MM.1S (cell line): ENCODE data around the gene SMYD2.

Experiments
- CTCF ChIP-seq: fragments of 300-600 bp; sonication (generic); IDR thresholded peaks from 2 replicates; pipeline ENCODE4 v1.5.1; 2016; ENCODE audit warnings: antibody characterized with exemption, low read length, mixed read lengths
- EZH2phosphoT487 ChIP-seq: fragments of 300-600 bp; sonication (generic); IDR thresholded peaks from 2 replicates; pipeline ENCODE4 v1.6.1; 2018; ENCODE audit warnings: antibody characterized with exemption, low read length

- TF ChIP-seq CTCF (no peak), EZH2phosphoT487 (no peak)
These were observed 22.4 kb downstream of the SMYD2 start for GRCh38 chr1:214303141-214303930.
